Gastroesophageal sphincter (tissue), 3 donors: ENCODE data around the gene WASF3.

Experiments used
- CTCF ChIP-seq, 4 experiments: fragments of 200-600 bp in 2 of 4; fragments of 450-650 bp in 2 of 4; sonication (generic) in 1 of 4; IDR thresholded peaks; one replicate each; pipeline ENCODE4 v1.5.1; 2017 to 2019; ENCODE audit warnings: antibody characterized with exemption in 4 of 4, mild to moderate bottlenecking in 2 of 4, moderate library complexity in 2 of 4
- POLR2AphosphoS5 ChIP-seq: sonication (generic); formaldehyde crosslinking; IDR thresholded peaks from one replicate; pipeline ENCODE4 v1.6.1; 2017; ENCODE audit warnings: antibody characterized with exemption

DNA sequence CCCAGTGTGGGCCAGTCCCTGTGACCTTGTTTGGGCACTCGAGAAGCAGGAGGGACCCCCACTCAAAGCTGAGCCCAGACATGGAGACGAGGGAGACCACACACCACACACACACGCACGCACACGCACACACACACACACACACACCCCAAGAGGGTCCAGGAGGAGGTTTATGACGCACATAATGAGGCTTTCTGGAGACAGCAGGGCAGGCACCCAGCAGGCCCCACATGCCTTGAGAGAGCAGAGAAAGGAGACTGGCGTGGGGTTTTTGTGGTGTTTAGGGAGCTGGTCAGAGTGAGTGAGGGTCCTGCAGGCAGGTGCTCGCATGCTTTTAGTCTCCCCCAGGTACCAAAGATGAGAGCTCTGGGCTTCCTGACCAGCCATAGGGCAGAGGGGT is 160.7 kb downstream of the WASF3 start:
- TF ChIP-seq POLR2AphosphoS5: no peak
- TF ChIP-seq CTCF (IDR thresholded peaks at IDR 0.05): no peak
